KG1 (cell line): ENCODE measurements around the gene FCRL6.

Experiments
- DNase-seq: peaks from one replicate; lab custom pipeline; 2025; lab: John Stamatoyannopoulos, UW

The FCRL6 gene

GRCh38 chr1:159835862-159836525 is 33.8 kb downstream of the FCRL6 start:
- DNase-seq: no peak

GRCh38 chr1:159838715-159839114 is 36.6 kb downstream of the FCRL6 start:
- DNase-seq: no peak

GRCh38 chr1:159839116-159839849 is 37.1 kb downstream of the FCRL6 start:
- no peak for DNase-seq

DNA sequence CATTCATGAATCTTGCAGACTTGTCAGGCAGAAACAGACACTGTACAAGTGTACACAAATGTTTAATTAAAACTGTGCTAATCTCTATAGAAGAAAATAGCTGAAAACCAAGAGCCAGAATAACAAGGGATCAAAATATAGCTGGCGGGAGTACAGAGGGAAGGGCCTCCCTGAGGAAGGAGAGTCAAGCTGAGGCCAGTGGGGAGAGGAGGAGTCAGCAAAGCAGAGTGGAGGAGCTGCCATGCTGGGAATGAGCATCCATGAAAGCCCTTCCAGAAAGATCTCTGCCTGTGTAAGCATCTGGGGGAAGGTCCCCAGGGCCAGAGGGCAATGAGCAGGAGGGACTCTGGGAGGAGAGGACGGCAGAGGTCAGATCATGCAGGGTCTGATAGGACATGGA is 39.6 kb downstream of the FCRL6 start:
- no peak for DNase-seq

DNA sequence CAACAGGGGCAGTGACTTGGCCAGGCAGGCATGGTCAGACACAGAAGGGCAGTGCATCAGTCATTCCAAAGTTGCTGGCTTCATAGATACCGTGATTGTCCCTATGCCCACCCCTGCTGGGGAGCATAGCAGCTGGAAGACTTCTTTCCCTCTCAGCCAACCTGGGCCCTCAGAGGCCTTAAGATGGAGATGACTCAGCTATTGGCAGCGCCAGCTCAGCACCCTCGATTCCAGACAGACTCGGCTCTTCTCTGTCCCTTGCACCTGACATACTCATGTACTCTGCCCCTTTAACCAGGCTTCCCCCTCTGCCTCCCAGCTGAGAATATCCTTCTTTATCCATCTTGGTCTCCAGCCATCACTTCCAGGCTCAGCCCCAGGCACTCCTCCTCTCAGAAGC is 41.3 kb downstream of the FCRL6 start:
- DNase-seq: no peak

DNA sequence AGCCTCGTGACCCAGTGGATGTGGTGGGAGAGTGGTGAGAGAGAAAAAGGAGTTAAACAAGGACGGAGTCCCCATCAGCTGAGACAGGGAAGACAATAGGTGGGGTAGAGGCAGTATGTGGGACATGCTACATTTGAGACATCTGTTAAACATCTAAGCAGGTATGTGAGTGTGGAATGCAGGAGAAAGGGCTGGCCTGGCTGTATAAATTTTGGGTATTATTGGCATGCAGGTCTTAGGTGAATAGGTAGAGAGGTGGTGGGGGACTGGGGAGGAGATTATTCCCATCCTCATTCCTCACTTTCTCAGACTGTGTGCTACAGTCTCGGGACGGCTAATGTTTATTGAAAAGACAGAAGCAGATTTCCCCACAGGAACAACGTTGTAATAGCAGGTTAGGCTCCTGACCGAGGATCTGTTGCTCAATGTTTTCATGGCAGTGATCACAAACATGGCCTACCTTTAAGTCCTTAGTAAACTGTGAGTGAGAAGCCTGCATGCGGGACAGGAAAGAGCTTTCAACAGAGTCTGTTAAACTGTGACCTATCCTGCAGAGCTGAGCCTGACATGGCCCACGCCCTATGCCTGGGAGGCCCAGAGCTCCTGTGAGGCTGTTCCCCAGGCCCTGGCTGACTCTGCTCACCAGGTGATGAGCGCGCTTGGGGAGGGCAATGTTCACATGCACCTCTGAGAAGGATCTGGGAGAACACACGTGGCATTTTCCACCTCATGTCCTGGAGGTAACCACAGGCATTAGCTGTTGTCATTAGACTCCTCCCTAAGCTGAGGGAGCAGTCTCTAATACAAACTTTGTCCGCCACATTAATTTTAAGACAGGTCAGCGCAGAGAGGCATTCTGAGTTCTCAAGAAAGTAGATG is 43.8 kb downstream of the FCRL6 start:
- no peak for DNase-seq

DNA sequence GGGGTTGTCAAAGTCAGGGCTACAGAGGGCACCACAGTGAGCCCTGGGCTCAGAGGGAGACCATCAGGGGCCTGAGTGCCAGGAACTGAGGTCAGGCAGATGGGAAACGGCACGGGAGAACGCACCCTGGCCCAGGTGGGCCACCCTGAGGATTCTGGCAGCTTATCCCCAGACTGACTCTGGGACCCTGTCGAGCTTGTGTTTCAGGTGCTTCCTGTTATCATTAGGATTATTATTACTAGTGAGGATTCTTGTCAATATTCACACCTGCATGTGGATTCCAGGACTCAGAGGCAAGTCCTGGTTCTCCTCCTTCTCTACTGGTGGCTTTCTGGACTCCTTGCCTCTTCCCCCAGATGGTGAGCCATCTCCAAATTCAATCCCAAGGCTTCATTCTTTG is 45.1 kb downstream of the FCRL6 start:
- DNase-seq: no peak

DNA sequence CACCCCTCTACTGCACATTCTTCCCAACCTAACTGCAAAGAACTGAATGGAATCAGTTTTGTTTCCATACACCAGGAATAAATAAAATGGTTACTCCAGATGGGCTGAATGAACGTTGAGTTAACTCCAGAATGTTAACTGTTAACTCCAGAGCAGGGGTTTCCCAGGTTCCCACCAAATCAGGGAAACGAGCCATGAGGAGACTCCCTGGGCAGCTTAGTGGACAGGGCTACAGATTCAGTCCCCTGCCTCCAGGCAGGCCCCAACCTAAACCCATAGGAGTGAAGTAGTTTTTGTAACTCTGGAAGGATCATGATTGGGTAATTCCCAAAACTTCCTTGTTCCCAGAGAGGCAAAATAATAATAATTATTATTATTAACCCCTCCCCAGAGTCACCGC is 46.2 kb downstream of the FCRL6 start:
- no peak for DNase-seq

DNA sequence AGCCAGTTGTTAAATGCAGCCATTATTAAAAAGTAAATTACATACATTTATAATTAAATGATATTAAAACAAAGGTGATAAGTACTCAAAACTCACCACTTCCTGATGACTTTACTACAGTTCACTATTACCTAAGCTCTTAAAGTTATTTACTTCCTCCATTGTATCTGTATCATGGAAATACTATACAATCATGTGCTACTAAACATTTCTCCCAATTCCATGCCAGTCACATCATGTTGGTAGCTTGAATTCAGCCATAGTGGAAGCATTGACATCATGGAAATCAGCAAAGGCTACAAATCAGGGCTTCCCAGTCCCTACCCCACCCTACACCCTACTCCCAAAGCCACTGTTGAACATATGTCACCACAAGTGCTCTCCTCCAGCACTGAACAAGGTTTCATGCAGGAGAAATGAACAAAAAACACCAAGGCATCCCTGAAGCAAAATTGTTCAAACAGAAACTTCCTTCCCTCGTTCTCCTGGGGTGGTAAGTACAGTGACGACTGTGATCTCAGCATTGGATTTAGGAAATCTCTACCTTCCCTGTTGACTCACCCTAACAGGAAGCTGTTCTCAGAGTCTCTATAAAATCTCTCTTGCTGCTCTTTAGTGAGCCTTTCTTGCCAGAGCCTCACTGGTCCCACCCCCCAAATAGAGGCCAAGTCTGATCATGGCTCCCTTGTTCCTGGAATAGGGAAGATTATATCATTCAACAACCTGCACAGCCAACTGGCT is 47.6 kb downstream of the FCRL6 start:
- no peak for DNase-seq

- no peak for DNase-seq
Observed at GRCh38 chr1:159851407-159851806, 49.2 kb downstream of the FCRL6 start.

DNA sequence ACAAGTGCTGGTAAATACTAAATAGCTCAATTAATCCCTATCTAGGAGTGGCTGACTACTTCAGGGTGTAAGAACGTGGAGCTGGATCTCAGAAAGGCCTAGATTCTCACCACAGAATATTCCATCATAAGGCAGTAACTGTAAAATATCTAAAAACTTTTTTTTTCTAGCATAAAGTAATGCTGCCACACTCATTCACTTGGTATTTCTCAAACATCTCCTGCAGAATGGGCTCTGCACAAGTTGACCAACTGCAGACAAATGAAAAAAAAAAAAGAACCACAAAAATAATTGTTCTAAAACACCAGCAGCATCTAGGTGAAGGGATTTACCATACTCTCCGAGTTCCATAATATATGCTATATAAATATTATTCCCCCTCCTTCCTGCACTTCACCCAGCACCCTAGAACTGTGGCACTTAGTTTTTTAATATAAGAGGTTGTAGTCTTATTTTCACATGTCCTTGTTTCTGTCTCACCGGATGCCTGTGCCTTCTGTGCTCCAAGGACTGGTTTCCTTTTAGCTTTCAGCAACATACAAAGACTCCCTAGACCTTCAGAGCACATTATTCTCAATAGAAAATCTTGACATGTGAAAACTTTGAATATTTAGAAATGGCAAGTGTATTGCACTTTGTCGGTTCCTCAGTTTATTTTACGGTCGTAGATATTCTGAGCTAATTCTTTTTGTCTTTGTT is 51.4 kb downstream of the FCRL6 start:
- no peak for DNase-seq

- DNase-seq: no peak
Observed at GRCh38 chr1:159854116-159854692, 52.0 kb downstream of the FCRL6 start.

GRCh38 chr1:159854693-159855192 is 52.6 kb downstream of the FCRL6 start:
- peak; percentile 10 for DNase-seq

DNA sequence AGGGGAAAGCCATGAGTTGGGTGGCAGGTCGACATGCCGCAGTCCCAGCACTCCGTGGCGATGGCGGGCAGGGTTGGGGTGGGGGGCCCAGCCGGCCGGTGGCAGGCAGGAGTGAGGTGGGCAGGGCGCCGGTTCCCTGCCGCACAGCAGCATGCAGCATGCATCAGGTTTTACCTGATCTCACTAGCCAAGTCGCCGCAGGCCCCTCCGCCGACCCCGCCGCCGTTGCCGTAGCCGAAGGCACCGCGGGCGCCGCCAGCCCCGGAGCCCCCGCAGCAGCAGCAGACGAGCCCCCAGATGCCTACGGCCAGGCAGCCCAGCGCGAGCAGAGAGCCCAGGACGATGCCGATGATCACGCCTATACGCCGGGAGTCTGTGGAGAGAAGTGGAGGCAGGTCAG is 53.5 kb downstream of the FCRL6 start:
- no peak for DNase-seq

DNA sequence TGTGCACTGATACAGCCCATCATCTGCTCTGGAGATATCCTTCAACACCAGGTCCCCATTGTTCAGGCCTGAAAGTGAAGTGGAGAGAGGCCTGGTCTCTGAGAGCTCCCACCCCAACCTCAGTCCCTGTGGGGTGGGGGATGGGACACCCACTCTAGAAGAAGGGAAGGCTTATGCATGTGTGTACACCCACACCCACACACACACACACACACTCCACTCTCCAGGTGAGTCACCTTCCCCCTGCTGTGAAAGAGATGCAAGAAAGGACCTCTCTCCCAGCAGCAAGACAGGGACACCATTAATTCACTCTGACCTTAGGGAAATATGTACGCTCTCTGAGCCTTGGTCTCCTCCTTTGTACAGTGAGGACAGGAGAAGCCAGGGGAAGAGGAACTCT is 54.4 kb downstream of the FCRL6 start:
- no peak for DNase-seq

GRCh38 chr1:159857889-159858288 is 55.7 kb downstream of the FCRL6 start:
- no peak for DNase-seq

- no peak for DNase-seq
Observed at GRCh38 chr1:159859767-159860322, 57.7 kb downstream of the FCRL6 start.

DNA sequence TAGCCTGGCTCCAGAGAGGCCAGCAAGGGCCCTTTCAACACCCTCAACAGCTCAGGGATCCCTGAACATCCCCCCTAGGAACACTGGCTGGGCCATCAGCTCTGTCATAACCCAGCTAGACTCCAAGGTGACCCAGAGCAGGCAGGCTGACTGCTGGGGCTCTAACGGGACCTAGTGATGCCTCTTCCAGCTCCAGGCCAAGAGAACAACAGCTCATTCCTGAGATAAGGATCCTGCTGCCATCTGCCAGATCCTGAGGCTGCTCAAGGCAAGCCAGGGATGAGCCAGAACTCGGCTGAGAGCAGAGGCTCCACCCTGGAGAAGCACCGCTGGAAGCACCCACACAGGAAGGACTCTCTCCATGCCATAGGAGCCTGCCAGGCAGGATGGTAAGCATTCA is 58.3 kb downstream of the FCRL6 start:
- DNase-seq: no peak

DNA sequence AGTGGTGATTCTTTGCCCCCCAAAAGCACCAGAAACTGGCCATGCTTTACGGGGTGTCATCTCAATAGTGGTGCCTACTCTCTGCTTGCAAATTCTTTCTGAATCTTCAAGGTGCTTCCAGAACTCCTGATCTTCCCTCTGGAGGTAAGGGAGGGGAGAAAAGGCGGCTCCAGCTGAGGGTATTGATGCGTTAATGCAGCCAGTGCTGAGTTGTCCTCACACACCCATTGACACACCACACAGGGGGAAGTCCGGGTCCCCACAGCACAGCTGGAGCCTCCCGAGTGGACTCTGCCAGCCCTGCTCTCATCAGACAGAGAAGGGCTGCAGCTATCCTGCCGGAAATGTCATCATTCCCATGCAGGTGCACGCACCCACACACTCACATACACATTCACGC is 59.1 kb downstream of the FCRL6 start:
- DNase-seq: no peak

DNA sequence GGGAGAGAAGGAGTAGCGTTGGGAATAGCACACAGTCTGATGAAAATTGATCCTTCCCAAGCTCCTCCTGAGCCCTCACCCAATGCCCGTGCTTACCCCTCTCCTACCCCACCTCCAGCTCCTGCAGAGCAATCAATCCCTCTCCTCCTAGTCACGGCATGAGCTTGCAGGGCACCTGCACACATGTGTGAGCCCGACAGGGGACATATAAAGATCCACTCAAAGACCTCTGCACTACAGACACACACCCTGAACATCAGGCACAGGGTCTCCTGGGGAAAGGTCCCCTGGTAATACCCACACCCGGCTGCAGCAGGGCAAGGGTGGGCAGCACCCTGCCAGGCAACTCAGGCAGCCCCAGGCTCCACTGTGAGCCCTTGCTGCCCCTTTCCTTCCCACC is 59.9 kb downstream of the FCRL6 start:
- no peak for DNase-seq

DNA sequence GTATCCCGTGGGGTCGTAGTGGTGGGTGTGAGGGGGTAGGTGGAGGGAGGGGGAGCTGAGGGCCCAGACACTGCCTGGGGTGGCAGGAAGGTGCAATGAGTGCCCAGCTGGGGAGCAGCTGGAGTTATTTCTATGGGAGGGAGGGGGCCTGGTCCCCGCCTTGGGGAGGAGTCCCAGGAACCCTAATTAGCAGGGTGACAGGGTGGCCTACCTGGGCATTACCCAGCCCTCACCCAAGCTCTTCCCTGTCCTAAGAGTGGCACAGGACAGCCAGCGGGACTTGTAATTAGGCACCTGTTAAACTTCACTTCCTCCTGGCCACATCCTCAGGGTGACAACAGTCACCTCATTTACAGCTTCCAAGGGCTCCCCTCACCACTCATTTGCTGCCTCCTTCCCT is 60.4 kb downstream of the FCRL6 start, which contains the start of gene VSIG8:
Gene VSIG8 (minus strand): TSS at position 101 of the 400 bp plus-strand sequence. CDS start 136 bp downstream, outside the sequence.
- no peak for DNase-seq
